Measurements from ENCODE around the gene EDDM3A.
A peak's percentile ranks its signal among the peaks of the same experiment; 100 is the strongest.
"Not testable (repeated sequence)": the region's sequence is repeated elsewhere in the genome, so short reads cannot be mapped to it uniquely, and the experiment has no call there.

The EDDM3A gene

GRCh38 chr14:20745571-20746358 lies at the start of gene EDDM3A:
Gene EDDM3A (plus strand): TSS chr14:20745887. CDS start chr14:20747581, 1,694 bp downstream.
- DNase-seq, result no peak

DNA sequence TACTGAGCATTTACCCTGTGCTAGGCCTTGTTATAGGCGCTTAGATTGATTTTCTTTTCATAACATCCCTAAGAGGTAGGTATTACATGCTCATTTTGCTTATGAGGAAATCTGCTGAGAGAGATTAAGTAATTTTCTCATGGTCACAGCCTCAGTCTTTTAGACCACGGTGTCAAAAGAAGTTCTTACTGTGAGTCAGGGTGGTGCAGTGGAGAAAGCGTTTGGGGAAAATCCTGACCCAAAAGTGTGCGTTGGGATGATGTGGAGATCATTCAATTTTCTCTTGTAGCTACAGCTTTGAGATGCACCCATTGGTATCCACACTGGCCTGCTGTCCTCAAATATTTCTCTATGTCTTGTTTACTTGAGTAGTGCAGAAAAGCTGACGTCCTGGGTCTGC lies 48.9 kb upstream of the EDDM3A start:
- DNase-seq, result no peak

- DNase-seq, result peak; percentile 65
Measured at GRCh38 chr14:20697273-20698017, 48.2 kb upstream of the EDDM3A start.

DNA sequence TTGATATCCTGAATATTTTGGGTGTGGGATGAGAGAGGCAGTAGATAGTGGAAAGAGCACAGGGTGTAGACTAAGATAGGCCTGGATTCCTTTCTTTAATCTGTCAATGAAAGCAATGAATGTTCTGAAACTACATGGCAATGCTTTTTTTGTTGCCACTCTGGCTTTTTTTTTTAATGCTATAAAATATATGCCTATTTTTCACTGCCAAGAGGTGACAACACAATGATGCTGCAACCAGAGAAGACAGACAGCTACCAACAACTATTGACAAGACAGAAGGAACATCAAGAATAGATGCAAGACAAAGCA lies 47.7 kb upstream of the EDDM3A start:
- no peak for DNase-seq

GRCh38 chr14:20698934-20699333 lies 46.8 kb upstream of the EDDM3A start:
- DNase-seq, result no peak

DNA sequence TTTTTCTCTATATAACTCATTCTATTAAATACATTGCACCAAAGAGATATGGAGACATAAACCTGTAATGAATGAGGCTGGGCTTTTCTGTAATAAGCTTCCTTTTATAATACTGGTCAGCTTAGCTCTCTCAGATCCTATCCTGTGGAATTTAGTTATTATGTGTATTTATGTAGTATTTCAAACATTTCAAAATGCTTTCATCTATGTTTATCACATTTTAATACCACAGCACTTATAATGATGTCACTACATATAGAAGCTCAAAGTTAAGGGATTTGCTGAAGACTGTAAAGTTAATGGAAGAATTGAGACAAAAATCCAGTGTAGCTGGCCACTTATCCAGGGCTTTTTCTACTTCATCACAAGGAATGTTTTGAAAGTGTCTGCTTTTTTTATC lies 45.8 kb upstream of the EDDM3A start:
- DNase-seq, result no peak

DNA sequence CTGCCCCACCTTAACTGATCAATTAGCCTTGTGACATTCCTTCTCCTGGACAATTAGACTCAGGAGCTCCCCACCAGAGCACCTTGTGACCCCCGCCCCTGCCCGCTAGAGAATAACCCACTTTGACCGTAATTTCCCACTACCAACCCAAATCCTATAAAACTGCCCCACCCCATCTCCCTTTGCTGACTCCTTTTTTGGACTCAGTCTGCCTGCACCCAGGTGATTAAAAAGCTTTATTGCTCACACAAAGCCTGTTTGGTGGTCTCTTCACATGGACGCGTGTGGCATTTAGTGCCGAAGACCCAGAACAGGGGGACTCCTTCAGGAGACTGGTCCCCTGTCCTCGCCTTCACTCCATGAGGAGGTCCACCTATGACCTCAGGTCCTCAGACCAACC lies 44.7 kb upstream of the EDDM3A start:
- DNase-seq, result not testable (repeated sequence)

GRCh38 chr14:20706657-20707355 lies 38.9 kb upstream of the EDDM3A start:
- DNase-seq, result no peak

DNA sequence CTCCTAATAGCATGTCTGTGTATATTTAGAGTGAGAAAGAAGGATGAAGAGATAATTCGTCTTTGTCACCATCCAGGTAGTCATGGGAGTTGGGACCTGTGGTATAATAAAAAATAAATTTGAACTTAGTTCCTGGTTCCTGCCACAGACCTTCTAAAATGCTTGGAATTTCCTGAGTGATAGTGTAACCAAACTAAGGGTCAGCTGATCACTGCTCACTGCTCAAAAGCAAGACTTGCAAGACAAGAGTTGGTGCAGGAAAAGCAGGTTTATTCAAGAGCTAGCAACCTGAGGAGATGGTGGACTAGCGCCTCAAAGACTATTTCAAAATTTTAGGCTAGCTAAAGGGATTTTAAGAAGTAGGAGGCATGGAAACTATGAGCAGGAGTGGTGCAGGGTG lies 38.1 kb upstream of the EDDM3A start:
- no peak for DNase-seq

DNA sequence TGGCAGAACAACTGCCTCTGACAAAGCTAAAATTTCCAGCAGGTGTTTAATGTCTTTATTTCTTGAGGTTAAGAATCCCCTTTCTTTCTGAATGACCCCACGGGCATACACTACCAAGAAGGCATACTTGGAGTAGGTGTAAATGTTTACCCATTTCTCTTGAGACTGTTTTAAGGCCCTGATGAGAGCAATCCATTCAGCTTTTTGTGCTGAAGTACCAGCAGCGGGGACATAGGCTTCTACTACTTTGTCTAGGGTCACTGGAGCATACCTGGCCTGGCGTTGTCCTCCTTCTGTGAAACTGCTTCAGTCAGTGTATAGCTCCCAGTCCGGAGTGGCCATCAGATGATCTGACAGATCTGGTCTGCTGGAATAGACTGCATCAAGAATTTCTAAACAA lies 34.4 kb upstream of the EDDM3A start:
- no peak for DNase-seq

- DNase-seq, result no peak
Measured at GRCh38 chr14:20711685-20712084, 34.0 kb upstream of the EDDM3A start.

GRCh38 chr14:20712904-20713303 lies 32.8 kb upstream of the EDDM3A start:
- no peak for DNase-seq

DNA sequence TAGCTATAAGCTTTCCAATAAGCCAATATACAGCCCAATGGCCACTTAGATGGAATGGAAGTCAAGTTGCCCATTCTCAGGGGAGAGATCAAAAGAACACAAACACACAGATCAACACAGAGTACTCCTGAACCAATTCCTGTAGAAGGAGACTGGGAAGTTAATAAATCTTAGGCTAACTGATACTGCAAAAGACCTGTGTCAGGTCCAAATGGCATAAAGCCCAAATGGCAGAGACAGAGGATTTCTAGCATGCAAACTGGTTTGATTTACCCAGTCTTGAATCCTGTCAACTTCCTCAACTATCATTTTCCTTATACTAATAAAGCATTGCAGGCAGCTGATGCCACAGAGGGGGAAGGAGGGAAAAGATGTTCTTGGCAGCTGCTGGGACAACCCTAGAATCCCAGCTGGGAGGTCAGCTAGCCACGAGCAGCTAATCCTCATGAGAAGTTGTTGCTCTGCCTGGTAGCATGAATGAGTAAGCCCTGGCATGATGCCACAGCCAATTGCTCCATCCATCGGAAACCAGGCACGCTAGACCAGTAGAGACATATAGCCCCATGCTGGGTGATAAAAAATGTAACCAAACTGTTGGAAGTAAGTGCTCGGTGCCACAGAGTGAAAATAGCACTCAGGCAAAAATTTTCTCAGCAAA lies 31.0 kb upstream of the EDDM3A start:
- no peak for DNase-seq

DNA sequence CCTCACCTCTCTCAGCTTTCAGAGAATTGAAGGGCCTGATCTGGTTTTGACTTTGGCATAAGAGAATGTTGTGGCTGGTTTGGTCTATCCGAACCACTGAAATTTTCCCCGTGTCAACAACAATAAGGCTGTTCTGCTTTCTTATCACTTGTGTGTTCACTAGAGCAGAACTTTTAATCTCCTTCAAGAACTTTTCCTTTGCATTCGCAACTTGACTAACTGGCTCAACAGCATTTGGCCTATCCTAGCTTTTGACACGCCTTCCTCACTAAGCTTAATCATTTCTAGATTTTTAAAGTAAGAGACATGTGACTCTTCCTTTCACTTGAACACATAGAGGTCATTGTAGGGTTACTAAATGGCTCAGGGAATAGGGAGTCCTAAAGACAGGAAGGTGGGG lies 25.9 kb upstream of the EDDM3A start:
- DNase-seq, result no peak

DNA sequence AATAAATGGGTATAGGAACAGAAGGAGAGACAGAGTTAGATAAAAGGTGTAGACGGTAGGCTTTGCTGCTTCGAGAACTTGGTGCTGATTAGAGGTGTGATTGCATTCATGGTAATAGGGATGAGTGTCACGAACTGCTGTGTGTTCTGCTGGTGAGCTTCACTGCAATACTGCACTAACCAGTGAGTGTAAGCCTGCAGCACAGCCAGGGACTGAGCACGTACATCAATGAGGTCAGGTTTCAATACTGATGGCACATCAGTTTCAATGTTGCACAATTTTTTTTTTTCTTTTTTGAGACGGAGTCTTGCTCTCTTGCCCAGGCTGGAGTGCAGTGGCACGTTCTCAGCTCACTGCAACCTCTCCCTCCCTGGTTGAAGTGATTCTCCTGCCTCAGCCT lies 24.9 kb upstream of the EDDM3A start:
- DNase-seq, result no peak

- DNase-seq, result no peak
Measured at GRCh38 chr14:20722016-20722415, 23.7 kb upstream of the EDDM3A start.

GRCh38 chr14:20723488-20723887 lies 22.2 kb upstream of the EDDM3A start:
- no peak for DNase-seq

- DNase-seq, result not testable (repeated sequence)
Measured at GRCh38 chr14:20726121-20726520, 19.6 kb upstream of the EDDM3A start.

GRCh38 chr14:20726531-20726930 lies 19.2 kb upstream of the EDDM3A start:
- DNase-seq, result no peak

- DNase-seq, result no peak
Measured at GRCh38 chr14:20730891-20731290, 14.8 kb upstream of the EDDM3A start.

DNA sequence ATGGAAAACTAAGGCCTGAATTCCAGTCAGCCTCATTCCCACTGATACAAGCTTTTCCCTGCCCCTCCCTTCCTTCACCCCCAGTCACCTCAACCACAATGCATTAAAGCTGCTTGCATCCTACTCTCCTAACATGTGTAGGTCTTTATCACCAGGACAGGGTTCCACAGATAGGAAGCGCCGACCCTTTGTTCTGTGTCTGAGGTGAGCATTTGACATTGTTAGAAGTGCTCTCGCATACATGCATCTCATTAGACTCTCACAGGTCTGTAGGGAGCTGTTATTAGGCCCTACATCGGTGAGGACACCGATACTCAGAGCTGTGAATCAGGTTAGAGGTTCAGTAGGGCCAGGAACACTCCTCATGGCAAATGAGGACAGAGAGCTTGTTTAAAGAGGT lies 13.2 kb upstream of the EDDM3A start:
- no peak for DNase-seq

- DNase-seq, result no peak
Measured at GRCh38 chr14:20732979-20733635, 12.6 kb upstream of the EDDM3A start.
